ENCODE data around the gene GEMIN2.
"Not testable (repeated sequence)": the region's sequence is repeated elsewhere in the genome, so short reads cannot be mapped to it uniquely, and the experiment has no call there.

GEMIN2 gene

GRCh38 chr14:39114073-39114838, at the start of gene GEMIN2:
TSS of gene GEMIN2 (plus strand) at chr14:39114323. CDS start at chr14:39114339, 16 bp downstream.
- peak; percentile 83 for DNase-seq

- not testable (repeated sequence) for DNase-seq
These were observed 44.8 kb upstream of the GEMIN2 start for GRCh38 chr14:39069169-39069805.

GRCh38 chr14:39069923-39070322, 44.2 kb upstream of the GEMIN2 start:
- no peak for DNase-seq

DNA sequence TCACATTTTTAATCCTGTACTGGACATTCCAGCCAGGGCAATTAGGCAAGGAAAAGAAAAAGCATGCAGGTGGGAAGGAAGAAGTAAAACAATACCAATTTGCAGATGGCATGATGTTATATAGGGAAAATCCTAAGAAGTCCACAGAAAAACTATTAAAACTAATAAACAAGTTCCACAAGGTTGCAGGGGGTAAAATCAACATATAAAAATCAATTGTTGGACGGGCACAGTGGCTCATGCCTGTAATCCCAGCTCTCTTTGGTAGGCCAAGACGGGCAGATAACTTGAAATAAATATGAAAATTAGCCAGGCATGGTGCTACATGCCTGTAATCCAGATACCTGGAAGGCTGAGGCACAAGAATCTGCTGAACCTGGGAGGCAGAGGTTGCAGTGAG, 43.0 kb upstream of the GEMIN2 start:
- no peak for DNase-seq

DNA sequence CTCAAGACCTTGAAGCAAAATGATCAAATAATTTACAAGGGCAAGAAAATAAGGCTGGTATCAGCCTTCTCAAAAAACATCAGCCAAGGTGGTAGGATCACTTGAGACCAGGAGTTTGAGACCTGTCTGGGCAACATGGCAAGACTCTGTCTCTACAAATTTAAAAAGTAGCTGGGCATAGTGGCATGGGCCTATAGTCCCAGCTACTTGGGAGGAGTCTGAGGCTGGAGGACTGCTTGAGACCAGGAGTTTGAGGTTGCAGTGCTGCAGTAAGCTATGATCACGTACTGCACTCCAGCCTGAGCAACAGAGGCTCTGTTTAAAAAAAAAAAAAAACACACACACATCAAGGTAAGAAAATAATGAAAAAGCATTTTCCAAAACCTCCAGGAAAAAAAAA, 33.2 kb upstream of the GEMIN2 start:
- no peak for DNase-seq

DNA sequence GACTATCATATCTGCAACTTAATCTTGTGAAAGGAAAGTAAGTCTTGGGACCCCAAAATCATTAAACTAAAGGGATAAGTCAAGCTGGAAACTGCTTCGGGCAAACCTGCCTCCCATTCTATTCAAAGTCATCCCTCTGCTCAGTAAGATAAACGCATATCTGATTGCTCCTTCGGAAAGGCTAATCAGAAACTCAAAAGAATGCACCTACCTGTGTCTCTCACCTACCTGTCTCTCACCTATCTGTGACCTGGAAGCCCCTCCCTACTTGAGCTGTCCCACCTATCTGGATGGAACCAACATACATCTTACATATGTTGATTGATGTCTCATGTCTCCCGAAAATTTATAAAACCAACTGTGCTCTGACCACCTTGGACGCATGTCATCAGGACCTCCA, 31.0 kb upstream of the GEMIN2 start:
- no peak for DNase-seq

DNA sequence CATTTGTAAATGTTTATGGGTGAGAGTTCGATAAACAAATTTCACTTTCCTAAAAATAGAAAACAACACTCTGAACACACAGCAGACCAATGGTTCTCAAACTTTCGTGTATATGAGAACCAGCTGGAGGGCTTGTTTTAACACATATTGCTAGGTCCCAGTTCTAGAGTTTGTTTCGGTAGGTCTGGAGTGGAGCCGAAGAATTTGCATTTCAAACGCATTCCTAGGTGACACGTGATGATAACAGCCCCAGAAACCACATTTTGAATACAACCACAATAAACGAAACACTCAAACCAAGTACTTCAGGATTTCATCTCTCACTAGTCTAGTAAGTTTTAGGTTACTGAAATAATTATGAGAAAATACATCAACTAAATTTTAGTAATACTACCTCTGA, 28.2 kb upstream of the GEMIN2 start:
- no peak for DNase-seq

- no peak for DNase-seq
These were observed 26.6 kb upstream of the GEMIN2 start for GRCh38 chr14:39087493-39087892.

- no peak for DNase-seq
These were observed 23.5 kb upstream of the GEMIN2 start for GRCh38 chr14:39090548-39091111.

DNA sequence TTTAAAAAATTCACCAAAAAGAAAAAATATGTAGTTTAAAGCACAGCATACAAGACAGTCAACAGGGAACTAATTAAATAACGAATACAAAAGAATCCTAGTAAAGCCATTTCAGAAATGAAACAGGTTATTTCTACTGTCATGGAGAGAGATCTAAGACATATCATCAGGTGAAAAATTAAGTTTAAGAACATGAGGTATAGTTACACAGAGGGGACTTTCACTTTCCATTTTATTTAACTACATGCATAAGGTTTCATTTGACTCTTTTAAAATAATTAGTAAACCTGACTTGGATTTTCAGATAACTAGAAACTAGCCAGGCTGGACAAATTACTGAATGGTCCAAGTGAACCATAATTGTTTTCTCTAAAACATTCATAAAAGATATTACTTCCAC, 22.4 kb upstream of the GEMIN2 start:
- no peak for DNase-seq

GRCh38 chr14:39094515-39094914, 19.6 kb upstream of the GEMIN2 start:
- DNase-seq = no peak

DNA sequence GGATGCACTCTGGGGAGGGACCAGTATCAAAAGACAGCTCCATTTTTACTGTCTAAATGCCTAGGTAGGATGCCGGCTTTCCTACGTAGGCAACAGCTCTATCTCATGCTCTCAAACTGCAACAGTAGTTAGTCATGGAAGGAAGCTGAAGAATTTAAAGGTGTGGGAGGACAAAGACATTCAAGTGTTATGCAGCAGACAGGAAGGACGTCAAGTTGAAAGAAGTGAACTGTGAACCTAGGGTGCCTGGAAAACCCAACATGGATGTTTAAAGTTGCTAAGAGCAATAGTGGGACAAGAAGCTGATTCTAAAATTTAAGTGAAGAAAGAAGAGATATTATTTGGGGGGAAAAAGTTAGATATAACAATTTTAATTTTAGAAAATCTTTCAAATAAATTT, 17.0 kb upstream of the GEMIN2 start:
- no peak for DNase-seq

GRCh38 chr14:39099215-39099614, 14.9 kb upstream of the GEMIN2 start:
- not testable (repeated sequence) for DNase-seq

GRCh38 chr14:39099748-39100147, 14.4 kb upstream of the GEMIN2 start:
- DNase-seq = no peak

GRCh38 chr14:39102265-39102968, 11.7 kb upstream of the GEMIN2 start:
- DNase-seq = no peak

DNA sequence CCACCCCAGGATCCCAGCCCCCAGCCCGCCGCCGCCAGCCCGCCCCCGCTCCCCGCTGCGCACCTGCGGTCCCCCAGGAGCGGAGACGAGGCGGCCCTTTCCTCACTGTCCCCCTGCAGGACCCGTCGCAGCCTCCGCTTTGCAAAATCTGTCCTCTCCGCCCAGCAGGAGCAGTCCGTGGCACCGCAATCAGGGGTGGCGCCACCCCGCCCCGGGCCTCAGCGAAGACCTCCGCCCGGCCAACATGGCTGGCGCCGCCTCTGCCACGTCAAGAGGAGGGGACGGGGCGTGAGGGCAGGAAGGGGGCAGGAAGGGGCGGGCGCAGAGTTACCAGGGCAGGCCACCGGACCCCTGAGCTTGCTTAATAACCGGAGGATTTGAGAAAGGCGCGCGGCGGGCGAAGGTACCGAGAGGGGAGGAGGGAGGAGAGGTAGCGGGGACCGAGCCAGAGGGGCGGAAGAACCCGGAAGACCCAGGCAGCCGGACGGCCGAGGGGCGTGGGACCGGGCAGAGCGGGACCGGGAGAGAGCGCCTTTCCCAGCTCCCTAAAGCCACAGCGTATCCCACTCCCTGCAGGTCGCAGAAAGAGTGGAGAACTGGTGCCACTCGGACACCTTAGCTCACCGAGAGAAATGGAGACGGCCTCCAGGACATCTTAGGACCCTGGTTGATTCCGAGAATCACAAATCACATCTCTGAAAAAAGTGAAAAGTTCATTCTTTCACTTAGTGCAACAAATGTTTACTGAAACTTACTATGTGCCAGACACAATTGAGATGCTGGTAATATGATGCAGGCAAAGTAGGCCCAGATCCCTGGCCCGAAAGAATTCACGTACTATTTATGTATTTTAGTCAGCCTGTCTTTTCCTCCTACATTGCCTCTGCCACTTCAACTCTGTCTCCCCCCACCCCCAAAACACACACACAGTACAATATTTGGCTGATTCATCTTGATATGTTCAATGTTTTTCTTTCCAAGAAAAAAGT, 10.9 kb upstream of the GEMIN2 start, which contains the start of gene SEC23A:
TSS of gene SEC23A (minus strand) at position 267 of the 989 bp plus-strand sequence. CDS start 7,117 bp downstream, outside the sequence.
- peak; percentile 69 for DNase-seq

GRCh38 chr14:39104078-39104801, 9.9 kb upstream of the GEMIN2 start:
- DNase-seq = not testable (repeated sequence)

GRCh38 chr14:39107591-39107996, 6.5 kb upstream of the GEMIN2 start:
- no peak for DNase-seq

DNA sequence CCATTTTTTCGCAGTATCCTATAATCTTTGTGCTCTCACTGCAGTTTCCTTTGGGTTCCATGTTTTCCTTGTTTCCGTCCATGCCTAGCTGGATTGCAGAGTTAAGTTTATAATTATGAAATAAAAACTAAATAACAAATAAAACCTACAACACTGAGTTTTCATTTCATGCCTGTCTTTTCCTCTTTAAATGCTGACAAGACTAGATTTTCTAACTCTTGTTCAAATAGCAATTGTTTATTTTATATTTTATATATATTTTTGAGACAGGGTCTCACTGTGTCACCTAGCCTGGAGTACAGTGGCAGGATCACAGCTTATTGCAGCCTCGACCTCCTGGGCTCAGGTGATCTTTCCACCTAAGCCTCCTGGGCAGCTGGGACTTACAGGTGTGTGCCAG, 5.3 kb upstream of the GEMIN2 start:
- DNase-seq = no peak

DNA sequence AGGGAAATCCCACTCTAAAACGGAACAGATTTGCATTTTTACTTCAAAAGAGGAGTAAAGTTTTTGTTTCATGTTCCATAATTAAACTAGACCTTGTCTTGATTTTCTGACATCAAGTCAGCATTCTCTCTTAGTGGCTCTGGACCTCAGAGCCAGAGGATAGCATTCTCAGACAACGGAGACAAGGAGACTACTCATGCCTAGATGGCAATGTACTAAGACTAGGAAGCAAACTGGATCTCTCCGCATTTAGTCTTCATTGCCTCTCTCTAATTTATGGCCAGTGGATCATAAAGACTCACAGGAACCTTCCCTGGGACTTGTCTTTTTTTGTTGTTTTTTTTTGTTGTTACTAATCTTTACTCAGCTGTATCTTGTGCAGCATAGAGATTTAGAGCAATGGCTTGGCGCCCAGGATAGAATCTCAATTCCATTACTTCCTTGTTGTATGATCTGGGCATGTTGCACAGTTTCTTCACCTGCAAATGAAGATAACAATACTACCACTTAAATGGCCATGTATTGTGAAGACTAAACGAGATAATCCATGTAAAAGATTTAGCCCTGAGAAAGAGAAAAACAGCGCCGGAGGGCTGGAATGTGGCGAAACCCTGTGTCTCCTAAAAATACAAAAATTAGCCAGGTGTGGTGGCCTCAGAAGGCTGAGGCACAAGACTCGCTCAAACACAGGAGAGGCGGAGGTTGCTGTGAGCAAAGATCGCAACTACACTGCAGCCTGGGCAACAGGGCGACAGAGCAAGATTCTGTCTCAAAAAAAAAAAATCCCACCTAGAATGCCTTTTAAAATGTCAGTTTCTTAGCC, 4.0 kb upstream of the GEMIN2 start:
- no peak for DNase-seq

GRCh38 chr14:39113685-39114072, 444 bp upstream of the GEMIN2 start:
- no peak for DNase-seq

Data from T1000 (cell line).